H9 (cell line): Measurements from ENCODE around the gene MRPL45. TPM values are rescaled to one million over a fixed set of nuclear protein-coding genes. Genes with fewer than 3 reads are reported as not detected.

ENCODE experiments used
- DNase-seq: peaks from one replicate; pipeline ENCODE4 v3.0.0-alpha.2; 2017
- H2AFZ ChIP-seq: one replicate; pipeline ENCODE4 v1.6.1; 2013; ENCODE audit warnings: mild to moderate bottlenecking, low read length, control low read depth, moderate library complexity
- H2AK5ac ChIP-seq: 2 replicates; pipeline ENCODE4 v1.6.1; 2013; ENCODE audit warnings: low read length, control low read depth, mixed read lengths; ENCODE audit not compliant: insufficient read length
- H2BK120ac ChIP-seq: one replicate; pipeline ENCODE4 v1.6.1; 2013; ENCODE audit warnings: low read depth, mild to moderate bottlenecking, low read length, control low read depth, inconsistent platforms; ENCODE audit not compliant: poor library complexity, severe bottlenecking
- H2BK12ac ChIP-seq: 2 replicates; pipeline ENCODE4 v1.6.1; 2013; ENCODE audit warnings: low read length, control low read depth, mixed read lengths, low read depth; ENCODE audit not compliant: insufficient read length
- H2BK15ac ChIP-seq: 2 replicates; pipeline ENCODE4 v1.6.1; 2013; ENCODE audit warnings: low read depth, low read length, control low read depth
- H2BK20ac ChIP-seq: one replicate; pipeline ENCODE4 v1.6.1; 2013; ENCODE audit warnings: low read depth, mild to moderate bottlenecking, low read length, control low read depth, inconsistent platforms; ENCODE audit not compliant: poor library complexity, severe bottlenecking
- H2BK5ac ChIP-seq: 2 replicates; pipeline ENCODE4 v1.6.1; 2013; ENCODE audit warnings: low read length, control low read depth, mixed read lengths; ENCODE audit not compliant: insufficient read length
- H3K14ac ChIP-seq: 2 replicates; pipeline ENCODE4 v1.6.1; 2013; ENCODE audit warnings: low read length, control low read depth; ENCODE audit not compliant: insufficient read depth
- H3K18ac ChIP-seq: 2 replicates; pipeline ENCODE4 v1.6.1; 2013; ENCODE audit warnings: low read depth, mild to moderate bottlenecking, mixed read lengths, low read length, control low read depth; ENCODE audit not compliant: insufficient read length
- H3K23ac ChIP-seq: 2 replicates; pipeline ENCODE4 v1.6.1; 2013; ENCODE audit warnings: low read length, control low read depth, mixed read lengths, low read depth; ENCODE audit not compliant: insufficient read length
- H3K23me2 ChIP-seq: 2 replicates; pipeline ENCODE4 v1.6.1; 2013; ENCODE audit warnings: low read depth, mild to moderate bottlenecking, mixed read lengths, low read length, control low read depth; ENCODE audit not compliant: insufficient read length, poor library complexity, severe bottlenecking
- H3K27ac ChIP-seq: 2 replicates; pipeline ENCODE4 v1.5.1; 2013; ENCODE audit warnings: low read length, control low read depth, mixed read lengths, low read depth; ENCODE audit not compliant: insufficient read length
- H3K27me3 ChIP-seq: 2 replicates; pipeline ENCODE4 v1.6.1; 2013; ENCODE audit warnings: low read length, control low read depth, inconsistent platforms; ENCODE audit not compliant: insufficient read depth
- H3K4ac ChIP-seq: 2 replicates; pipeline ENCODE4 v1.6.1; 2013; ENCODE audit warnings: low read depth, mild to moderate bottlenecking, control low read depth, inconsistent platforms, low read length, moderate library complexity
- H3K4me1 ChIP-seq: 2 replicates; pipeline ENCODE4 v1.6.1; 2013; ENCODE audit warnings: low read length, control low read depth, inconsistent platforms; ENCODE audit not compliant: insufficient read depth
- H3K4me2 ChIP-seq: 2 replicates; pipeline ENCODE4 v1.6.1; 2013; ENCODE audit warnings: low read length, control low read depth, mixed read lengths; ENCODE audit not compliant: insufficient read length, insufficient read depth
- H3K56ac ChIP-seq: 2 replicates; pipeline ENCODE4 v1.6.1; 2013; ENCODE audit warnings: low read depth, mild to moderate bottlenecking, mixed read lengths, low read length, control low read depth; ENCODE audit not compliant: insufficient read length
- H3K79me1 ChIP-seq: 2 replicates; pipeline ENCODE4 v1.6.1; 2013; ENCODE audit warnings: low read depth, mild to moderate bottlenecking, moderate library complexity, low read length, control low read depth, inconsistent platforms; ENCODE audit not compliant: insufficient read depth, poor library complexity, severe bottlenecking
- H3K79me2 ChIP-seq: 2 replicates; pipeline ENCODE4 v1.6.1; 2013; ENCODE audit warnings: low read length, control low read depth, inconsistent platforms; ENCODE audit not compliant: insufficient read depth
- H3K9ac ChIP-seq: 2 replicates; pipeline ENCODE4 v1.6.1; 2013; ENCODE audit warnings: low read length, control low read depth, mixed read lengths; ENCODE audit not compliant: insufficient read length; ENCODE audit errors: extremely low read depth
- H3K9me3 ChIP-seq: one replicate; pipeline ENCODE4 v1.6.1; 2013; ENCODE audit warnings: low read depth, low read length, inconsistent platforms; ENCODE audit not compliant: control insufficient read depth
- H3T11ph ChIP-seq: one replicate; pipeline ENCODE4 v1.6.1; 2013; ENCODE audit warnings: mild to moderate bottlenecking, low read length, control low read depth, inconsistent platforms
- H4K20me1 ChIP-seq: one replicate; pipeline ENCODE4 v1.6.1; 2013; ENCODE audit not compliant: control insufficient read depth, insufficient read length, insufficient read depth
- H4K5ac ChIP-seq: 2 replicates; pipeline ENCODE4 v1.6.1; 2013; ENCODE audit warnings: low read depth, mild to moderate bottlenecking, mixed read lengths, low read length, control low read depth; ENCODE audit not compliant: insufficient read length
- H4K8ac ChIP-seq: replicated peaks from 2 replicates; pipeline ENCODE4 v1.6.1; 2013; ENCODE audit warnings: low read length, control low read depth, mixed read lengths, low read depth; ENCODE audit not compliant: insufficient read length
- H4K91ac ChIP-seq: 2 replicates; pipeline ENCODE4 v1.6.1; 2013; ENCODE audit warnings: low read depth, mild to moderate bottlenecking, moderate library complexity, mixed read lengths, low read length, control low read depth; ENCODE audit not compliant: insufficient read length
- H3K27ac Mint-ChIP-seq, 3 experiments: 2 replicates in 2 of 3; 3 replicates in 1 of 3; pipeline ENCODE4 v1.8.0; 2020 to 2021; ENCODE audit warnings: mixed read lengths in 3 of 3, mild to moderate bottlenecking in 1 of 3, moderate library complexity in 1 of 3
- H3K27me3 Mint-ChIP-seq: 2 replicates; pipeline ENCODE4 v1.8.0; 2021; ENCODE audit warnings: low read depth, mild to moderate bottlenecking, moderate library complexity, mixed read lengths
- H3K36me3 Mint-ChIP-seq, 3 experiments: 2 replicates in 2 of 3; 3 replicates in 1 of 3; pipeline ENCODE4 v1.8.0; 2020 to 2021; ENCODE audit warnings: low read depth in 3 of 3, mixed read lengths in 3 of 3; ENCODE audit not compliant: insufficient read depth in 1 of 3
- H3K4me1 Mint-ChIP-seq, 2 experiments: 2 replicates each; pipeline ENCODE4 v1.8.0; 2020; ENCODE audit warnings: mixed read lengths in 2 of 2
- H3K4me3 Mint-ChIP-seq, 2 experiments: 2 replicates in 1 of 2; 3 replicates in 1 of 2; pipeline ENCODE4 v1.8.0; 2020 to 2021; ENCODE audit warnings: mild to moderate bottlenecking in 2 of 2, mixed read lengths in 2 of 2, moderate library complexity in 1 of 2
- H3K9me3 Mint-ChIP-seq, 2 experiments: 2 replicates in 1 of 2; 3 replicates in 1 of 2; pipeline ENCODE4 v1.8.0; 2020; ENCODE audit warnings: mild to moderate bottlenecking in 2 of 2, mixed read lengths in 2 of 2, moderate library complexity in 1 of 2
- WGBS: extraction: QIAGEN DNeasy Blood & Tissue Kit; methylation state at CpG from one replicate; pipeline ENCODE4 v1.1.7; 2013; ENCODE audit warnings: missing lambda C conversion rate, low lambda C conversion rate, mixed read lengths; ENCODE audit not compliant: insufficient read length; ENCODE audit errors: extremely low coverage; 5-methylcytosine and 5-hydroxymethylcytosine counted together
- total RNA-seq: library from RNA; stranded (reverse); gene quantifications from 2 replicates; pipeline ENCODE4 v1.2.1, GENCODE V29; 2021
- TF ChIP-seq, protein P1 (sequence below): fragments of 200-600 bp; sonication (generic); conservative IDR thresholded peaks from 3 replicates; pipeline ENCODE4 v1.8.0; 2021; ENCODE audit warnings: antibody characterized with exemption, mild to moderate bottlenecking

The MRPL45 gene
- total RNA-seq, 1 experiment from 2014 or later, result 59.9 TPM

DNA sequence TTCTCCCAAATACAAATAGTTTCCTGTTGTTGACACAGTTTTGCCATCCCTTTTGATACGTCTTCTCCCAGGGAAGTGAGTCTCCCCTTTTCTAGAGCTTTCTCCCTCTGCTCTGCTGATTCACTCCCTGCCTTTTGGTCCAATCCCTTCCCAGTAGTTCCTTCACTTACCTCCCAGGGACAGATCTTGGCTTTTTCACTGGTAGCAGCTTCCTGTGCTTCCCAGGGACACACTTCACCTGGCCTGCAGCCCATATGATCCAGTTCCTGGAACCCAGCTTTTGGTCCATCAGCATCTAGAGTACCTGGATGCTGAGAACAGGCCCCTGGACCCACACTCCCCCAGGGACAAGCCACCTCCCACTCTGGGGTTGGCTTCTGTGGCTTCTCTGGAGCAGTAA is 31.0 kb downstream of the MRPL45 start:
- no peak overlapping the region for H3K4ac ChIP-seq
- H2BK5ac ChIP-seq, result no peak overlapping the region
- no peak overlapping the region for H3K9ac ChIP-seq
- no peaks in the 10 kb centered on the region for H3K79me1 ChIP-seq
- no peak overlapping the region for H3K27ac ChIP-seq
- no peak overlapping the region for H3T11ph ChIP-seq
- H3K27ac Mint-ChIP-seq, result peak overlapping the region in 1 of 3 experiments; percentile 54; a peak in 1 of 7 replicates
- no peaks in the 10 kb centered on the region for H3K27me3 ChIP-seq
- H3K4me1 ChIP-seq, result peaks cover 3% of the 10 kb centered on the region; the same call in 1 of the 2 replicates
- H4K91ac ChIP-seq, result no peak overlapping the region
- peaks cover 3 to 12% (median 7%) of the 10 kb centered on the region in 3 experiments; a peak in 6 of 7 replicates for H3K36me3 Mint-ChIP-seq
- H2BK12ac ChIP-seq, result no peak overlapping the region
- H3K27me3 Mint-ChIP-seq, result no peaks in the 10 kb centered on the region; the same call in 1 of the 2 replicates
- no peak overlapping the region for H2BK15ac ChIP-seq
- H3K4me3 Mint-ChIP-seq, result no peak overlapping the region
- peaks cover 30 to 35% of the 10 kb centered on the region in 2 experiments for H3K4me1 Mint-ChIP-seq
- H3K56ac ChIP-seq, result no peak overlapping the region
- H3K79me2 ChIP-seq, result no peaks in the 10 kb centered on the region
- no peak overlapping the region for H3K4me2 ChIP-seq
- H4K8ac ChIP-seq, result no peak overlapping the region
- no peaks in the 10 kb centered on the region for H4K20me1 ChIP-seq
- H2BK120ac ChIP-seq, result no peak overlapping the region
- no peak overlapping the region for H3K23ac ChIP-seq
- DNase-seq, result peak; percentile 21
- no CpG with 5 or more reads among the region's 1 CpG for WGBS
- H2AK5ac ChIP-seq, result no peak overlapping the region
- no peaks in the 10 kb centered on the region for H3K9me3 ChIP-seq
- H3K18ac ChIP-seq, result no peak overlapping the region
- H4K5ac ChIP-seq, result no peak overlapping the region
- no peak overlapping the region for H3K14ac ChIP-seq
- TF ChIP-seq, protein P1, sequence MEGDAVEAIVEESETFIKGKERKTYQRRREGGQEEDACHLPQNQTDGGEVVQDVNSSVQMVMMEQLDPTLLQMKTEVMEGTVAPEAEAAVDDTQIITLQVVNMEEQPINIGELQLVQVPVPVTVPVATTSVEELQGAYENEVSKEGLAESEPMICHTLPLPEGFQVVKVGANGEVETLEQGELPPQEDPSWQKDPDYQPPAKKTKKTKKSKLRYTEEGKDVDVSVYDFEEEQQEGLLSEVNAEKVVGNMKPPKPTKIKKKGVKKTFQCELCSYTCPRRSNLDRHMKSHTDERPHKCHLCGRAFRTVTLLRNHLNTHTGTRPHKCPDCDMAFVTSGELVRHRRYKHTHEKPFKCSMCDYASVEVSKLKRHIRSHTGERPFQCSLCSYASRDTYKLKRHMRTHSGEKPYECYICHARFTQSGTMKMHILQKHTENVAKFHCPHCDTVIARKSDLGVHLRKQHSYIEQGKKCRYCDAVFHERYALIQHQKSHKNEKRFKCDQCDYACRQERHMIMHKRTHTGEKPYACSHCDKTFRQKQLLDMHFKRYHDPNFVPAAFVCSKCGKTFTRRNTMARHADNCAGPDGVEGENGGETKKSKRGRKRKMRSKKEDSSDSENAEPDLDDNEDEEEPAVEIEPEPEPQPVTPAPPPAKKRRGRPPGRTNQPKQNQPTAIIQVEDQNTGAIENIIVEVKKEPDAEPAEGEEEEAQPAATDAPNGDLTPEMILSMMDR, result no peak
- no peak overlapping the region for H2AFZ ChIP-seq
- H3K9me3 Mint-ChIP-seq, result no peaks in the 10 kb centered on the region
- no peak overlapping the region for H2BK20ac ChIP-seq
- H3K23me2 ChIP-seq, result no peaks in the 10 kb centered on the region
